Tibial artery (tissue), 4 donors: ENCODE data around the gene LRRC8D.

Experiments
- DNase-seq, 2 donors: peaks; one replicate each; pipeline ENCODE4 v3.0.0-alpha.2; 2019
- H3K27ac ChIP-seq, 2 donors: fragments of 200-600 bp; sonication (generic) in 1 of 2; 1 replicate in 1 of 2; 2 replicates in 1 of 2; pipeline ENCODE4 v1.5.1; 2018 to 2019; ENCODE audit warnings: mild to moderate bottlenecking in 1 of 2
- H3K27me3 ChIP-seq, 2 donors: fragments of 200-600 bp; sonication (generic) in 1 of 2; one replicate each; pipeline versions ENCODE4 v1.5.1 to v1.6.0; 2016 to 2019
- H3K36me3 ChIP-seq, 3 donors: fragments of 200-600 bp; sonication (generic) in 2 of 3; one replicate each; pipeline ENCODE4 v1.5.1; 2016 to 2019; ENCODE audit warnings: mild to moderate bottlenecking in 2 of 3
- H3K4me1 ChIP-seq, 4 donors: fragments of 200-600 bp; sonication (generic) in 2 of 4; 1 replicate in 3 of 4; 2 replicates in 1 of 4; pipeline ENCODE4 v1.5.1; 2016 to 2019
- H3K4me3 ChIP-seq, 2 donors: fragments of 200-600 bp; sonication (generic) in 1 of 2; 1 replicate in 1 of 2; 2 replicates in 1 of 2; pipeline ENCODE4 v1.5.1; 2018 to 2019; ENCODE audit warnings: mild to moderate bottlenecking in 2 of 2
- H3K9me3 ChIP-seq, 3 donors: fragments of 200-600 bp; sonication (generic) in 1 of 3; one replicate each; pipeline ENCODE4 v1.5.1; 2016 to 2019
- CTCF ChIP-seq, 2 experiments: fragments of 200-600 bp in 1 of 2; fragments of 450-650 bp in 1 of 2; IDR thresholded peaks; one replicate each; pipeline ENCODE4 v1.5.1; 2017 to 2019; ENCODE audit warnings: antibody characterized with exemption in 2 of 2, mild to moderate bottlenecking in 1 of 2, moderate library complexity in 1 of 2
- intact Hi-C: fragments of 100-400 bp; cut with DNase I; formaldehyde crosslinking; loops from one replicate; pipeline ENCODE4 v1.15.0; 2023; ENCODE audit warnings: low total_unique reads

The LRRC8D gene

GRCh38 chr1:89927478-89927877 is 106.6 kb downstream of the LRRC8D start:
- DNase-seq = no peak
- intact Hi-C loops = no loop called here
- no peak overlapping the region for H3K4me3 ChIP-seq
- no peaks in the 10 kb centered on the region for H3K4me1 ChIP-seq
- H3K27me3 ChIP-seq = no peaks in the 10 kb centered on the region
- peaks cover 0 to under 1% (median 0%) of the 10 kb centered on the region in 3 donors for H3K36me3 ChIP-seq
- H3K9me3 ChIP-seq = peaks cover 0 to 9% (median 0%) of the 10 kb centered on the region in 3 donors
- H3K27ac ChIP-seq = no peak overlapping the region
- no peak for TF ChIP-seq CTCF (IDR thresholded peaks at IDR 0.05)

- H3K4me3 ChIP-seq = no peak overlapping the region
- no peaks in the 10 kb centered on the region for H3K27me3 ChIP-seq
- DNase-seq = no peak
- no peaks in the 10 kb centered on the region for H3K4me1 ChIP-seq
- H3K9me3 ChIP-seq = peaks cover 0 to 6% (median 0%) of the 10 kb centered on the region in 3 donors
- no peak for TF ChIP-seq CTCF (IDR thresholded peaks at IDR 0.05)
- intact Hi-C loops = no loop called here
- H3K36me3 ChIP-seq = peaks cover 7 to 11% (median 8%) of the 10 kb centered on the region in 3 donors
- H3K27ac ChIP-seq = no peak overlapping the region
Observed at GRCh38 chr1:89928506-89928905, 107.7 kb downstream of the LRRC8D start.

- H3K27ac ChIP-seq = no peak overlapping the region
- TF ChIP-seq CTCF (IDR thresholded peaks at IDR 0.05) = no peak
Observed at GRCh38 chr1:89929467-89930063, 108.7 kb downstream of the LRRC8D start.

DNA sequence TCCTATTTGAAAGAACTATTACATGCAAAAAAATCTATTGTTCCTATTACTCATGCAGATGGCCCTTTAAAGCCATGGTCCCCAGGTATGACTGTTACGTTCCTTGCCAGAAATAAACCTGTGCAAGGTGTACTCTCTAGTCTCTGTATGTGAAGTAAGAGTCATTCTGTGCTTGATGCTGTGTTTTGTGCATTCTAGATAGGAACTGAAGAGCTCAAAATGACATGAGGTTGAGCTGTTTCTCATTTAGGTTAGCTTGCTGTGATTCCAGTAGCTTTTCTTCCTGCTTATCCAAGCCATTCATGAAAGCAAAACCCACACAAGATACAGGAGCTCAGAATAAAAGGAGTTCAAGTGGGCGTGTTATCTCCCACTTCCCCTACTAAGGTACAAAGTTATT is 109.7 kb downstream of the LRRC8D start:
- DNase-seq = no peak
- H3K4me1 ChIP-seq = no peaks in the 10 kb centered on the region
- TF ChIP-seq CTCF (IDR thresholded peaks at IDR 0.05) = no peak
- intact Hi-C loops = no loop called here
- no peaks in the 10 kb centered on the region for H3K27me3 ChIP-seq
- H3K36me3 ChIP-seq = peaks cover 12 to 15% (median 14%) of the 10 kb centered on the region in 3 donors
- H3K9me3 ChIP-seq = no peaks in the 10 kb centered on the region
- no peak overlapping the region for H3K27ac ChIP-seq
- no peak overlapping the region for H3K4me3 ChIP-seq

More at GRCh38 chr1:89929467-89930063, 108.7 kb downstream of the LRRC8D start:
- Histone ChIP-seq H3K4me3 (no peak overlapping the region), H3K27me3 (no peaks in the 10 kb centered on the region), H3K4me1 (no peaks in the 10 kb centered on the region), H3K9me3 (no peaks in the 10 kb centered on the region), H3K36me3 (peaks cover 12 to 15% (median 14%) of the 10 kb centered on the region in 3 donors)
- intact Hi-C loops = no loop called here
- DNase-seq = no peak

- intact Hi-C loops = no loop called here
- DNase-seq = no peak
- no peaks in the 10 kb centered on the region for H3K27me3 ChIP-seq
- no peak for TF ChIP-seq CTCF (IDR thresholded peaks at IDR 0.05)
- peaks cover 12 to 15% (median 14%) of the 10 kb centered on the region in 3 donors for H3K36me3 ChIP-seq
- H3K4me1 ChIP-seq = no peaks in the 10 kb centered on the region
- no peaks in the 10 kb centered on the region for H3K9me3 ChIP-seq
- no peak overlapping the region for H3K27ac ChIP-seq
- no peak overlapping the region for H3K4me3 ChIP-seq
Observed at GRCh38 chr1:89931964-89932363, 111.1 kb downstream of the LRRC8D start.
